H1 (cell line): ENCODE results near the gene SIGLEC15. TPM values are rescaled to one million over a fixed set of nuclear protein-coding genes. Genes with fewer than 3 reads are reported as not detected.

Experiments used
- CTCF ChIA-PET: fragments of 300-600 bp; sonication (Branson Sonifier 250); formaldehyde crosslinking; loops from one replicate; lab custom pipeline; 2021; ENCODE audit not compliant: partially characterized antibody; lab: Charles Lee
- POLR2A ChIA-PET: fragments of 300-600 bp; sonication (Branson Sonifier 250); formaldehyde crosslinking; loops from one replicate; lab custom pipeline; 2021; ENCODE audit warnings: inconsistent platforms; ENCODE audit not compliant: partially characterized antibody; lab: Charles Lee
- DNase-seq, 2 experiments: peaks; one replicate each; pipeline versions ENCODE4 v3.0.0 to v3.0.0-alpha.2; 2010 to 2022; ENCODE audit warnings: low spot score in 2 of 2, low read depth in 1 of 2, mixed read lengths in 1 of 2
- FAIRE-seq: peaks from 2 replicates; lab custom pipeline; 2011; peaks lifted over from hg19 to GRCh38; lab: Jason Lieb, UNC
- H2AFZ ChIP-seq: 2 replicates; pipeline ENCODE4 v1.8.1; 2012; ENCODE audit warnings: low read length, inconsistent platforms
- H2AK5ac ChIP-seq: 2 replicates; pipeline ENCODE4 v1.6.1; 2013; ENCODE audit warnings: low read depth, low read length
- H2BK120ac ChIP-seq: replicated peaks from 2 replicates; pipeline ENCODE3; 2013; ENCODE audit warnings: low read depth, low read length, inconsistent platforms
- H2BK12ac ChIP-seq: 2 replicates; pipeline ENCODE4 v1.6.1; 2013; ENCODE audit warnings: low read depth, low read length
- H2BK15ac ChIP-seq: 2 replicates; pipeline ENCODE4 v1.6.1; 2013; ENCODE audit warnings: low read length
- H2BK20ac ChIP-seq: 2 replicates; pipeline ENCODE4 v1.6.1; 2013; ENCODE audit warnings: low read length
- H2BK5ac ChIP-seq: 2 replicates; pipeline ENCODE4 v1.6.1; 2013; ENCODE audit warnings: low read depth, low read length
- H3K14ac ChIP-seq: 2 replicates; pipeline ENCODE4 v1.6.1; 2013; ENCODE audit warnings: inconsistent platforms; ENCODE audit not compliant: insufficient read length
- H3K18ac ChIP-seq: 2 replicates; pipeline ENCODE4 v1.6.1; 2013; ENCODE audit warnings: low read length; ENCODE audit errors: extremely low read depth
- H3K23ac ChIP-seq: 2 replicates; pipeline ENCODE4 v1.6.1; 2013; ENCODE audit warnings: inconsistent platforms; ENCODE audit not compliant: insufficient read length
- H3K23me2 ChIP-seq: 2 replicates; pipeline ENCODE4 v1.6.1; 2013; ENCODE audit warnings: low read depth, low read length
- H3K27ac ChIP-seq: 2 replicates; pipeline ENCODE4 v1.6.1; 2011; ENCODE audit warnings: low read depth, low read length, inconsistent platforms
- H3K27me3 ChIP-seq, 4 experiments: replicated peaks in 1 of 4; 1 replicate in 1 of 4; 2 replicates in 3 of 4; pipeline versions ENCODE4 v1.6.1 to v1.8.1; 2011 to 2013; ENCODE audit warnings: low read length in 3 of 4, mild to moderate bottlenecking in 3 of 4, inconsistent platforms in 2 of 4, mixed read lengths in 2 of 4, moderate library complexity in 1 of 4; ENCODE audit not compliant: control insufficient read depth in 3 of 4, insufficient read depth in 3 of 4; ENCODE audit errors: extremely low read depth in 1 of 4
- H3K36me3 ChIP-seq, 4 experiments: 2 replicates each; pipeline versions ENCODE4 v1.6.1 to v1.8.1; 2011 to 2013; ENCODE audit warnings: mild to moderate bottlenecking in 4 of 4, low read length in 3 of 4, moderate library complexity in 2 of 4, control low read depth in 1 of 4, inconsistent platforms in 1 of 4; ENCODE audit not compliant: insufficient read depth in 4 of 4, control insufficient read depth in 2 of 4
- H3K4ac ChIP-seq: replicated peaks from 2 replicates; pipeline ENCODE3; 2013; ENCODE audit warnings: low read length, low read depth, mixed read lengths, inconsistent platforms; ENCODE audit not compliant: insufficient read length
- H3K4me1 ChIP-seq, 4 experiments: replicated peaks in 1 of 4; 1 replicate in 1 of 4; 2 replicates in 3 of 4; pipeline versions ENCODE4 v1.6.1 to v1.8.1; 2011 to 2013; ENCODE audit warnings: low read length in 3 of 4, inconsistent platforms in 2 of 4, mixed read lengths in 1 of 4; ENCODE audit not compliant: insufficient read depth in 4 of 4, control insufficient read depth in 3 of 4
- H3K4me2 ChIP-seq, 2 experiments: 2 replicates each; pipeline versions ENCODE4 v1.6.1 to v1.8.1; 2011 to 2013; ENCODE audit warnings: low read depth in 2 of 2, low read length in 2 of 2, control low read depth in 1 of 2, inconsistent platforms in 1 of 2, mild to moderate bottlenecking in 1 of 2; ENCODE audit not compliant: insufficient read depth in 1 of 2
- H3K4me3 ChIP-seq, 4 experiments: fragments of 200-600, 300-600 bp in 1 of 4; sonication (generic), shearing (Covaris generic), sonication (Bioruptor Twin) in 1 of 4; 2 replicates each; pipeline versions ENCODE4 v1.5.1 to v1.8.1; 2011 to 2016; ENCODE audit warnings: low read length in 4 of 4, low read depth in 3 of 4, control low read depth in 2 of 4, inconsistent platforms in 2 of 4, mild to moderate bottlenecking in 2 of 4, mixed read lengths in 1 of 4, moderate library complexity in 1 of 4; ENCODE audit not compliant: insufficient read depth in 2 of 4; ENCODE audit errors: extremely low read depth in 1 of 4
- H3K56ac ChIP-seq: replicated peaks from 2 replicates; pipeline ENCODE3; 2013; ENCODE audit warnings: low read depth, mild to moderate bottlenecking, mixed read lengths, low read length, inconsistent platforms; ENCODE audit not compliant: insufficient read length
- H3K79me1 ChIP-seq: 2 replicates; pipeline ENCODE4 v1.6.1; 2013; ENCODE audit warnings: low read depth, low read length, control low read depth
- H3K79me2 ChIP-seq, 2 experiments: 2 replicates each; pipeline versions ENCODE4 v1.6.1 to v1.8.1; 2012 to 2013; ENCODE audit warnings: low read length in 2 of 2, mild to moderate bottlenecking in 2 of 2, inconsistent platforms in 1 of 2; ENCODE audit not compliant: insufficient read depth in 2 of 2, control insufficient read depth in 1 of 2
- H3K9ac ChIP-seq, 4 experiments: replicated peaks in 1 of 4; 1 replicate in 1 of 4; 2 replicates in 3 of 4; pipeline versions ENCODE4 v1.6.1 to v1.8.1; 2011 to 2013; ENCODE audit warnings: low read depth in 3 of 4, low read length in 3 of 4, control low read depth in 2 of 4, mild to moderate bottlenecking in 2 of 4, moderate library complexity in 2 of 4, inconsistent platforms in 1 of 4; ENCODE audit errors: extremely low read depth in 1 of 4
- H3K9me3 ChIP-seq, 2 experiments: 2 replicates each; pipeline versions ENCODE4 v1.6.1 to v1.8.1; 2012 to 2013; ENCODE audit warnings: mild to moderate bottlenecking in 2 of 2, moderate library complexity in 2 of 2, control low read depth in 1 of 2, inconsistent platforms in 1 of 2, low read depth in 1 of 2, low read length in 1 of 2, mixed read lengths in 1 of 2; ENCODE audit not compliant: insufficient read depth in 2 of 2
- H4K20me1 ChIP-seq, 2 experiments: replicated peaks in 1 of 2; 2 replicates each; pipeline versions ENCODE3 to v1.8.1; 2011 to 2013; ENCODE audit warnings: inconsistent platforms in 2 of 2, low read length in 2 of 2, mild to moderate bottlenecking in 1 of 2; ENCODE audit not compliant: insufficient read depth in 2 of 2, control insufficient read depth in 1 of 2
- H4K5ac ChIP-seq: 2 replicates; pipeline ENCODE4 v1.6.1; 2013; ENCODE audit warnings: low read length, low read depth, mixed read lengths, inconsistent platforms; ENCODE audit not compliant: insufficient read length
- H4K8ac ChIP-seq: 2 replicates; pipeline ENCODE4 v1.8.0; 2013; ENCODE audit warnings: mild to moderate bottlenecking, moderate library complexity, low read length, inconsistent platforms; ENCODE audit not compliant: insufficient read depth; ENCODE audit errors: extremely low read depth
- H4K91ac ChIP-seq: replicated peaks from 2 replicates; pipeline ENCODE3; 2013; ENCODE audit warnings: low read length, mixed read lengths, inconsistent platforms; ENCODE audit not compliant: insufficient read length
- WGBS, 2 experiments: shearing (Covaris generic) in 1 of 2; methylation state at CpG; one replicate each; pipeline versions ENCODE4 v1.1.6 to v1.1.7; 2013 to 2015; ENCODE audit warnings: low lambda C conversion rate in 2 of 2, mixed read lengths in 2 of 2, inconsistent platforms in 1 of 2, low coverage in 1 of 2, missing lambda C conversion rate in 1 of 2; ENCODE audit not compliant: insufficient replicate concordance in 2 of 2, insufficient coverage in 1 of 2, insufficient read length in 1 of 2; ENCODE audit errors: extremely low coverage in 1 of 2, missing lambda C conversion rate in 1 of 2; 5-methylcytosine and 5-hydroxymethylcytosine counted together
- polyA plus RNA-seq, 7 experiments: library from polyadenylated mRNA; depleted of rRNA in 3 of 7; stranded (reverse) in 5 of 7; unstranded in 2 of 7; fragments of >200 nt in 5 of 7; fragments of 200-250 nt in 2 of 7; gene quantifications; 1 replicate in 5 of 7; 2 replicates in 1 of 7; 4 replicates in 1 of 7; pipeline versions ENCODE4 v1.2.1 to v1.2.3, GENCODE V29; 2011 to 2013; ENCODE audit warnings: missing spikeins in 2 of 7, mixed read lengths in 2 of 7
- total RNA-seq: library from RNA; stranded (reverse); fragmentation: NEBNext Ultra II Directional; extraction: Animal tissue kit (Norgen Biotek cat#: 25700); gene quantifications from 2 replicates; pipeline ENCODE4 v1.2.1, GENCODE V29; 2021

The SIGLEC15 gene
- total and polyA plus RNA-seq, 2 of the 8 experiments (the other 6 are each of a cell fraction or from before 2014, with no cell fraction given), result 0.20 to 0.37 TPM

GRCh38 chr18:45843019-45843418 is 17.5 kb downstream of the SIGLEC15 start:
- H2BK15ac ChIP-seq, result no peak overlapping the region
- no peaks in the 10 kb centered on the region for H4K20me1 ChIP-seq
- no peaks in the 10 kb centered on the region for H3K23me2 ChIP-seq
- peaks cover 5 to 11% (median 7%) of the 10 kb centered on the region in 4 experiments for H3K27me3 ChIP-seq
- POLR2A ChIA-PET, result no interaction called here
- no peak overlapping the region for H2BK5ac ChIP-seq
- H3K27ac ChIP-seq, result no peak overlapping the region
- no peaks in the 10 kb centered on the region for H3K79me2 ChIP-seq
- H3K36me3 ChIP-seq, result no peaks in the 10 kb centered on the region
- CTCF ChIA-PET, result interaction anchor here (0.6 to 4.0 kb wide), 7 partner anchors 14 to 189 kb away, joined by 3 to 20 read pairs (median 4); partner anchors contain the start of gene SLC14A1
- no peak overlapping the region for H2AK5ac ChIP-seq
- 89% methylated on average over 9 of the region's 9 CpGs; no CpG with 5 or more reads in 1 of the 2 experiments for WGBS, 2 experiments
- H3K14ac ChIP-seq, result no peak overlapping the region
- H3K9me3 ChIP-seq, result no peaks in the 10 kb centered on the region
- no peaks in the 10 kb centered on the region for H3K79me1 ChIP-seq
- H3K4ac ChIP-seq, result no peak overlapping the region
- H2BK20ac ChIP-seq, result no peak overlapping the region
- no peak for FAIRE-seq
- H2AFZ ChIP-seq, result no peak overlapping the region
- H4K5ac ChIP-seq, result no peak overlapping the region
- no peak overlapping the region for H2BK120ac ChIP-seq
- H3K56ac ChIP-seq, result no peak overlapping the region
- no peak for DNase-seq
- H4K91ac ChIP-seq, result no peak overlapping the region
- H3K9ac ChIP-seq, result no peak overlapping the region
- no peak overlapping the region for H3K4me3 ChIP-seq
- H3K4me2 ChIP-seq, result no peak overlapping the region
- no peak overlapping the region for H3K23ac ChIP-seq
- H2BK12ac ChIP-seq, result no peak overlapping the region
- no peak overlapping the region for H4K8ac ChIP-seq
- peaks cover 0 to 8% (median 1%) of the 10 kb centered on the region in 4 experiments; a peak in 3 of 7 replicates for H3K4me1 ChIP-seq
- H3K18ac ChIP-seq, result no peak overlapping the region
